BLaER1 (cell line): ENCODE results near the gene LTBP3.
A peak's percentile ranks its signal among the peaks of the same experiment; 100 is the strongest.

Experiments
- H3K27ac ChIP-seq: shearing (Covaris generic); formaldehyde crosslinking; 2 replicates; pipeline ENCODE4 v1.8.1; 2022
- H3K27me3 ChIP-seq: shearing (Covaris generic); formaldehyde crosslinking; 2 replicates; pipeline ENCODE4 v1.8.1; 2022
- H3K36me3 ChIP-seq: shearing (Covaris generic); formaldehyde crosslinking; 2 replicates; pipeline ENCODE4 v1.8.1; 2022
- H3K4me1 ChIP-seq: shearing (Covaris generic); formaldehyde crosslinking; 2 replicates; pipeline ENCODE4 v1.8.1; 2022
- H3K4me2 ChIP-seq: shearing (Covaris generic); formaldehyde crosslinking; 2 replicates; pipeline ENCODE4 v1.8.1; 2022
- H3K4me3 ChIP-seq: shearing (Covaris generic); formaldehyde crosslinking; 2 replicates; pipeline ENCODE4 v1.8.1; 2022
- H3K9ac ChIP-seq: shearing (Covaris generic); formaldehyde crosslinking; 2 replicates; pipeline ENCODE4 v1.8.1; 2022
- H3K9me3 ChIP-seq: shearing (Covaris generic); formaldehyde crosslinking; 2 replicates; pipeline ENCODE4 v1.8.1; 2022
- H4K20me1 ChIP-seq: shearing (Covaris generic); formaldehyde crosslinking; 2 replicates; pipeline ENCODE4 v1.8.1; 2022
- Cebpa-rat ChIP-seq: shearing (Covaris generic); IDR thresholded peaks from 2 replicates; pipeline ENCODE4 v1.8.1; 2022

Gene LTBP3

GRCh38 chr11:65502555-65503367, 55.4 kb downstream of the LTBP3 start:
- Histone ChIP-seq H4K20me1 (peaks cover 85% of the 10 kb centered on the region), H3K4me1 (peaks cover 37% of the 10 kb centered on the region), H3K27ac (peak overlapping the region; percentile 100), H3K27me3 (no peaks in the 10 kb centered on the region), H3K4me2 (peak overlapping the region; percentile 93), H3K9me3 (no peaks in the 10 kb centered on the region), H3K4me3 (peak overlapping the region; percentile 83), H3K9ac (peak overlapping the region; percentile 100), H3K36me3 (peaks cover 68% of the 10 kb centered on the region)
- no peak for TF ChIP-seq Cebpa-rat

DNA sequence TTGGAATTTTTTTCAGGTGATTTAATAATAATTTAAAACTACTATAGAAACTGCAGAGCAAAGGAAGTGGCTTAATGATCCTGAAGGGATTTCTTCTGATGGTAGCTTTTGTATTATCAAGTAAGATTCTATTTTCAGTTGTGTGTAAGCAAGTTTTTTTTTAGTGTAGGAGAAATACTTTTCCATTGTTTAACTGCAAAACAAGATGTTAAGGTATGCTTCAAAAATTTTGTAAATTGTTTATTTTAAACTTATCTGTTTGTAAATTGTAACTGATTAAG, 55.9 kb downstream of the LTBP3 start:
- Histone ChIP-seq H3K9me3 (no peaks in the 10 kb centered on the region), H4K20me1 (peaks cover 80% of the 10 kb centered on the region), H3K4me3 (peak overlapping the region; percentile 83), H3K27me3 (no peaks in the 10 kb centered on the region), H3K36me3 (peaks cover 68% of the 10 kb centered on the region), H3K27ac (peak overlapping the region; percentile 100), H3K4me1 (peaks cover 32% of the 10 kb centered on the region), H3K4me2 (peak overlapping the region; percentile 93), H3K9ac (peak overlapping the region; percentile 100)
- no peak for TF ChIP-seq Cebpa-rat

DNA sequence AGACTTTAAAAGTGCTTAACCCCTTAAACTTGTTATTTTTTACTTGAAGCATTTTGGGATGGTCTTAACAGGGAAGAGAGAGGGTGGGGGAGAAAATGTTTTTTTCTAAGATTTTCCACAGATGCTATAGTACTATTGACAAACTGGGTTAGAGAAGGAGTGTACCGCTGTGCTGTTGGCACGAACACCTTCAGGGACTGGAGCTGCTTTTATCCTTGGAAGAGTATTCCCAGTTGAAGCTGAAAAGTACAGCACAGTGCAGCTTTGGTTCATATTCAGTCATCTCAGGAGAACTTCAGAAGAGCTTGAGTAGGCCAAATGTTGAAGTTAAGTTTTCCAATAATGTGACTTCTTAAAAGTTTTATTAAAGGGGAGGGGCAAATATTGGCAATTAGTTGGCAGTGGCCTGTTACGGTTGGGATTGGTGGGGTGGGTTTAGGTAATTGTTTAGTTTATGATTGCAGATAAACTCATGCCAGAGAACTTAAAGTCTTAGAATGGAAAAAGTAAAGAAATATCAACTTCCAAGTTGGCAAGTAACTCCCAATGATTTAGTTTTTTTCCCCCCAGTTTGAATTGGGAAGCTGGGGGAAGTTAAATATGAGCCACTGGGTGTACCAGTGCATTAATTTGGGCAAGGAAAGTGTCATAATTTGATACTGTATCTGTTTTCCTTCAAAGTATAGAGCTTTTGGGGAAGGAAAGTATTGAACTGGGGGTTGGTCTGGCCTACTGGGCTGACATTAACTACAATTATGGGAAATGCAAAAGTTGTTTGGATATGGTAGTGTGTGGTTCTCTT, 56.5 kb downstream of the LTBP3 start:
- no peaks in the 10 kb centered on the region for H3K9me3 ChIP-seq
- peak overlapping the region; percentile 93 for H3K4me2 ChIP-seq
- H3K9ac ChIP-seq, result peak overlapping the region; percentile 100
- H3K27me3 ChIP-seq, result no peaks in the 10 kb centered on the region
- H3K4me1 ChIP-seq, result peaks cover 30% of the 10 kb centered on the region
- H3K4me3 ChIP-seq, result peak overlapping the region; percentile 83
- H3K36me3 ChIP-seq, result peaks cover 65% of the 10 kb centered on the region
- peak overlapping the region; percentile 100 for H3K27ac ChIP-seq
- peaks cover 74% of the 10 kb centered on the region for H4K20me1 ChIP-seq
- no peak for TF ChIP-seq Cebpa-rat

DNA sequence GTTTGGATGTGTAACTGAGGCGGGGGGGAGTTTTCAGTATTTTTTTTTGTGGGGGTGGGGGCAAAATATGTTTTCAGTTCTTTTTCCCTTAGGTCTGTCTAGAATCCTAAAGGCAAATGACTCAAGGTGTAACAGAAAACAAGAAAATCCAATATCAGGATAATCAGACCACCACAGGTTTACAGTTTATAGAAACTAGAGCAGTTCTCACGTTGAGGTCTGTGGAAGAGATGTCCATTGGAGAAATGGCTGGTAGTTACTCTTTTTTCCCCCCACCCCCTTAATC, 57.0 kb downstream of the LTBP3 start:
- H4K20me1 ChIP-seq, result peaks cover 69% of the 10 kb centered on the region
- H3K4me1 ChIP-seq, result peaks cover 30% of the 10 kb centered on the region
- peak overlapping the region; percentile 83 for H3K4me3 ChIP-seq
- no peak for TF ChIP-seq Cebpa-rat
- peak overlapping the region; percentile 93 for H3K4me2 ChIP-seq
- peaks cover 60% of the 10 kb centered on the region for H3K36me3 ChIP-seq
- H3K9me3 ChIP-seq, result no peaks in the 10 kb centered on the region
- no peaks in the 10 kb centered on the region for H3K27me3 ChIP-seq
- peak overlapping the region; percentile 100 for H3K27ac ChIP-seq
- peak overlapping the region; percentile 100 for H3K9ac ChIP-seq

DNA sequence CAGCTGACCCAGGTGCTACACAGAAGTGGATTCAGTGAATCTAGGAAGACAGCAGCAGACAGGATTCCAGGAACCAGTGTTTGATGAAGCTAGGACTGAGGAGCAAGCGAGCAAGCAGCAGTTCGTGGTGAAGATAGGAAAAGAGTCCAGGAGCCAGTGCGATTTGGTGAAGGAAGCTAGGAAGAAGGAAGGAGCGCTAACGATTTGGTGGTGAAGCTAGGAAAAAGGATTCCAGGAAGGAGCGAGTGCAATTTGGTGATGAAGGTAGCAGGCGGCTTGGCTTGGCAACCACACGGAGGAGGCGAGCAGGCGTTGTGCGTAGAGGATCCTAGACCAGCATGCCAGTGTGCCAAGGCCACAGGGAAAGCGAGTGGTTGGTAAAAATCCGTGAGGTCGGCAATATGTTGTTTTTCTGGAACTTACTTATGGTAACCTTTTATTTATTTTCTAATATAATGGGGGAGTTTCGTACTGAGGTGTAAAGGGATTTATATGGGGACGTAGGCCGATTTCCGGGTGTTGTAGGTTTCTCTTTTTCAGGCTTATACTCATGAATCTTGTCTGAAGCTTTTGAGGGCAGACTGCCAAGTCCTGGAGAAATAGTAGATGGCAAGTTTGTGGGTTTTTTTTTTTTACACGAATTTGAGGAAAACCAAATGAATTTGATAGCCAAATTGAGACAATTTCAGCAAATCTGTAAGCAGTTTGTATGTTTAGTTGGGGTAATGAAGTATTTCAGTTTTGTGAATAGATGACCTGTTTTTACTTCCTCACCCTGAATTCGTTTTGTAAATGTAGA, 57.6 kb downstream of the LTBP3 start:
- H4K20me1 ChIP-seq, result peaks cover 64% of the 10 kb centered on the region
- peak overlapping the region; percentile 93 for H3K4me2 ChIP-seq
- peak overlapping the region; percentile 100 for H3K9ac ChIP-seq
- peak overlapping the region; percentile 83 for H3K4me3 ChIP-seq
- H3K36me3 ChIP-seq, result peaks cover 54% of the 10 kb centered on the region
- no peak for TF ChIP-seq Cebpa-rat
- H3K27me3 ChIP-seq, result no peaks in the 10 kb centered on the region
- H3K9me3 ChIP-seq, result no peaks in the 10 kb centered on the region
- peak overlapping the region; percentile 100 for H3K27ac ChIP-seq
- peaks cover 30% of the 10 kb centered on the region for H3K4me1 ChIP-seq

DNA sequence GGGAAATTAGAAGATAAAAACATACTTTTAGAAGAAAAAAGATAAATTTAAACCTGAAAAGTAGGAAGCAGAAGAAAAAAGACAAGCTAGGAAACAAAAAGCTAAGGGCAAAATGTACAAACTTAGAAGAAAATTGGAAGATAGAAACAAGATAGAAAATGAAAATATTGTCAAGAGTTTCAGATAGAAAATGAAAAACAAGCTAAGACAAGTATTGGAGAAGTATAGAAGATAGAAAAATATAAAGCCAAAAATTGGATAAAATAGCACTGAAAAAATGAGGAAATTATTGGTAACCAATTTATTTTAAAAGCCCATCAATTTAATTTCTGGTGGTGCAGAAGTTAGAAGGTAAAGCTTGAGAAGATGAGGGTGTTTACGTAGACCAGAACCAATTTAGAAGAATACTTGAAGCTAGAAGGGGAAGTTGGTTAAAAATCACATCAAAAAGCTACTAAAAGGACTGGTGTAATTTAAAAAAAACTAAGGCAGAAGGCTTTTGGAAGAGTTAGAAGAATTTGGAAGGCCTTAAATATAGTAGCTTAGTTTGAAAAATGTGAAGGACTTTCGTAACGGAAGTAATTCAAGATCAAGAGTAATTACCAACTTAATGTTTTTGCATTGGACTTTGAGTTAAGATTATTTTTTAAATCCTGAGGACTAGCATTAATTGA, 58.3 kb downstream of the LTBP3 start:
- Histone ChIP-seq H4K20me1 (peaks cover 56% of the 10 kb centered on the region), H3K9ac (peak overlapping the region; percentile 100), H3K4me2 (peak overlapping the region; percentile 93), H3K36me3 (peaks cover 47% of the 10 kb centered on the region), H3K4me1 (peaks cover 30% of the 10 kb centered on the region), H3K9me3 (no peaks in the 10 kb centered on the region), H3K27ac (peak overlapping the region; percentile 100), H3K27me3 (no peaks in the 10 kb centered on the region), H3K4me3 (peak overlapping the region; percentile 83)
- TF ChIP-seq Cebpa-rat, result no peak

DNA sequence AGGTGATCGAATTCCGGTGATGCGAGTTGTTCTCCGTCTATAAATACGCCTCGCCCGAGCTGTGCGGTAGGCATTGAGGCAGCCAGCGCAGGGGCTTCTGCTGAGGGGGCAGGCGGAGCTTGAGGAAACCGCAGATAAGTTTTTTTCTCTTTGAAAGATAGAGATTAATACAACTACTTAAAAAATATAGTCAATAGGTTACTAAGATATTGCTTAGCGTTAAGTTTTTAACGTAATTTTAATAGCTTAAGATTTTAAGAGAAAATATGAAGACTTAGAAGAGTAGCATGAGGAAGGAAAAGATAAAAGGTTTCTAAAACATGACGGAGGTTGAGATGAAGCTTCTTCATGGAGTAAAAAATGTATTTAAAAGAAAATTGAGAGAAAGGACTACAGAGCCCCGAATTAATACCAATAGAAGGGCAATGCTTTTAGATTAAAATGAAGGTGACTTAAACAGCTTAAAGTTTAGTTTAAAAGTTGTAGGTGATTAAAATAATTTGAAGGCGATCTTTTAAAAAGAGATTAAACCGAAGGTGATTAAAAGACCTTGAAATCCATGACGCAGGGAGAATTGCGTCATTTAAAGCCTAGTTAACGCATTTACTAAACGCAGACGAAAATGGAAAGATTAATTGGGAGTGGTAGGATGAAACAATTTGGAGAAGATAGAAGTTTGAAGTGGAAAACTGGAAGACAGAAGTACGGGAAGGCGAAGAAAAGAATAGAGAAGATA, 59.0 kb downstream of the LTBP3 start, which contains the start of gene MALAT1:
Gene MALAT1, plus strand, starts transcription at position 69 of the 736 bp plus-strand sequence.
- Histone ChIP-seq H3K4me1 (peaks cover 30% of the 10 kb centered on the region), H3K9me3 (no peaks in the 10 kb centered on the region), H3K9ac (peak within 1 kb of the TSS; percentile 100), H3K27me3 (no peaks in the 10 kb centered on the region), H3K27ac (peak within 1 kb of the TSS; percentile 100), H3K4me3 (peak within 1 kb of the TSS; percentile 83), H4K20me1 (peaks cover 49% of the 10 kb centered on the region), H3K4me2 (peak within 1 kb of the TSS; percentile 93), H3K36me3 (peaks cover 40% of the 10 kb centered on the region)
- no peak for TF ChIP-seq Cebpa-rat

- Histone ChIP-seq H3K4me1 (peaks cover 34% of the 10 kb centered on the region), H3K27me3 (no peaks in the 10 kb centered on the region), H3K4me2 (peak overlapping the region; percentile 89), H3K9me3 (no peaks in the 10 kb centered on the region), H4K20me1 (peaks cover 44% of the 10 kb centered on the region), H3K27ac (peak overlapping the region; percentile 100), H3K36me3 (peaks cover 35% of the 10 kb centered on the region), H3K4me3 (peak overlapping the region; percentile 83), H3K9ac (peak overlapping the region; percentile 100)
- no peak for TF ChIP-seq Cebpa-rat
Measured at GRCh38 chr11:65498727-65498976, 59.5 kb downstream of the LTBP3 start.

DNA sequence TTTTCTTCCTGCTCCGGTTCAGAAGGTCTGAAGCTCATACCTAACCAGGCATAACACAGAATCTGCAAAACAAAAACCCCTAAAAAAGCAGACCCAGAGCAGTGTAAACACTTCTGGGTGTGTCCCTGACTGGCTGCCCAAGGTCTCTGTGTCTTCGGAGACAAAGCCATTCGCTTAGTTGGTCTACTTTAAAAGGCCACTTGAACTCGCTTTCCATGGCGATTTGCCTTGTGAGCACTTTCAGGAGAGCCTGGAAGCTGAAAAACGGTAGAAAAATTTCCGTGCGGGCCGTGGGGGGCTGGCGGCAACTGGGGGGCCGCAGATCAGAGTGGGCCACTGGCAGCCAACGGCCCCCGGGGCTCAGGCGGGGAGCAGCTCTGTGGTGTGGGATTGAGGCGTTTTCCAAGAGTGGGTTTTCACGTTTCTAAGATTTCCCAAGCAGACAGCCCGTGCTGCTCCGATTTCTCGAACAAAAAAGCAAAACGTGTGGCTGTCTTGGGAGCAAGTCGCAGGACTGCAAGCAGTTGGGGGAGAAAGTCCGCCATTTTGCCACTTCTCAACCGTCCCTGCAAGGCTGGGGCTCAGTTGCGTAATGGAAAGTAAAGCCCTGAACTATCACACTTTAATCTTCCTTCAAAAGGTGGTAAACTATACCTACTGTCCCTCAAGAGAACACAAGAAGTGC, 60.0 kb downstream of the LTBP3 start:
- H3K27ac ChIP-seq, result peak overlapping the region; percentile 100
- H4K20me1 ChIP-seq, result peaks cover 40% of the 10 kb centered on the region
- H3K36me3 ChIP-seq, result peaks cover 30% of the 10 kb centered on the region
- H3K27me3 ChIP-seq, result no peaks in the 10 kb centered on the region
- peak overlapping the region; percentile 100 for H3K9ac ChIP-seq
- peaks cover 38% of the 10 kb centered on the region for H3K4me1 ChIP-seq
- H3K9me3 ChIP-seq, result no peaks in the 10 kb centered on the region
- peak overlapping the region; percentile 89 for H3K4me2 ChIP-seq
- H3K4me3 ChIP-seq, result peak overlapping the region; percentile 83
- peak; percentile 94 for TF ChIP-seq Cebpa-rat
